ENCODE measurements around the gene RNF157.

- TF ChIP-seq POLR2A (IDR thresholded peaks at IDR 0.05) (no peak), CTCF (IDR thresholded peaks at IDR 0.05) (no peak)
Measured at GRCh38 chr17:76170114-76170513, 70.2 kb downstream of the RNF157 start.

Data from transverse colon (tissue), 3 donors.